ENCODE data around the gene MACROD2.

The MACROD2 gene

DNA sequence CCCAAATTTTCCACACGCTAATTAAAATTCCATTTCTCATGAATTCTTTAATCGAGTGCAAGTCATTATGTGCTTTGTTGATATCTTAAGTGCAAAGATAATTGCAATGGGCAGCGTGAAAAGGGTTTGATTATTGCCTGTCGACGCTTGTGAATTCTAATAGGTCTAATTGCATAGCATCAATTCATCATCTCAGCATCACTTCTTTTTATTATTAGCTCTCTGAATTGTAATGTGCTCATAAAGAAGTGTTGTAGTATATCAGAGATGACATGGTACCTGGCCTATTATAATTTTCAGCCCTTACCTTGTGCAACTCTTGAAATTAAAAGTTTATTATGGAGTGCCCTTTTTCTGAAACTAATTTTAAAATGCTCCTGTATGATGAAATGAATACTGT, 1208.9 kb downstream of the MACROD2 start:
- no peak for DNase-seq

GRCh38 chr20:15205028-15205427, 1209.7 kb downstream of the MACROD2 start:
- no peak for DNase-seq

- DNase-seq = no peak
Measured at GRCh38 chr20:15205719-15206118, 1210.4 kb downstream of the MACROD2 start.

DNA sequence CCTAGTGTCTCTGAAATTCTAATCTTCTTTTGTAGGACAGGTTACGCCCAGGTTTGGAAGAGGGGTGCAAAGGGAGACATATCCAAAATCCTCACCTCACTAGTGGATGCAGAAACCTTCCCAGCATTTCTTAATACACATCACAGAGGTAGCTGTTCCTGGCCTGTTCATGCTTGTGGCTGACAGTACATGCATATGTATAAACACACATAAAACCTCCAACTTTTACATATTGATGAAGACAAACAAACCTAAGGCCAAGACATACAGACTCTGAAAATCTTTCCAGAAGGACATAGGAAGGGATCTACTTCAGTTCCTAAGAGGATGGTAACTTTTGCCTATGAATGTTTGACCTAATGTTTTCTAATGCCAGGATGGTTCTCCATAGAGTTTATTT, 1214.2 kb downstream of the MACROD2 start:
- no peak for DNase-seq

DNA sequence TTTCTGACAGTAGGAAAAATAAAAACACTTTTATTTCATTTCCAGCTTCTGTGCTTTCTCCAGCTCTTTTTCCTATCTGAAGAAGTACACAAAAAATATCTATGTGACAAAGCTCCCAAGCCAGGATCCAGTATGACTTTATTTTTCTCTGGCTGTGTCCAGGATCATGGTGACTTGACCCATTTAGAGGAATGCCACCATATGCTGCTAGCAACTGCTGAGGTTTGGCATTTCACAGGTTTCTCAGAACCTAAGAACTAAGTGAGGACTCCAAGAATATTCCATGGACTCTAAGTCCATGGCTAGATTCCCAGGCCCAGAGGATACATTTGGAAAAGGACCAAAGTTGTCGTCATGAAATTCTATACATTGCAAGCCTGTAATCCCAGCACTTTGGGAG, 1218.7 kb downstream of the MACROD2 start:
- no peak for DNase-seq

- no peak for DNase-seq
Measured at GRCh38 chr20:15220009-15220656, 1224.8 kb downstream of the MACROD2 start.

GRCh38 chr20:15220778-15221565, 1225.7 kb downstream of the MACROD2 start:
- DNase-seq = no peak

DNA sequence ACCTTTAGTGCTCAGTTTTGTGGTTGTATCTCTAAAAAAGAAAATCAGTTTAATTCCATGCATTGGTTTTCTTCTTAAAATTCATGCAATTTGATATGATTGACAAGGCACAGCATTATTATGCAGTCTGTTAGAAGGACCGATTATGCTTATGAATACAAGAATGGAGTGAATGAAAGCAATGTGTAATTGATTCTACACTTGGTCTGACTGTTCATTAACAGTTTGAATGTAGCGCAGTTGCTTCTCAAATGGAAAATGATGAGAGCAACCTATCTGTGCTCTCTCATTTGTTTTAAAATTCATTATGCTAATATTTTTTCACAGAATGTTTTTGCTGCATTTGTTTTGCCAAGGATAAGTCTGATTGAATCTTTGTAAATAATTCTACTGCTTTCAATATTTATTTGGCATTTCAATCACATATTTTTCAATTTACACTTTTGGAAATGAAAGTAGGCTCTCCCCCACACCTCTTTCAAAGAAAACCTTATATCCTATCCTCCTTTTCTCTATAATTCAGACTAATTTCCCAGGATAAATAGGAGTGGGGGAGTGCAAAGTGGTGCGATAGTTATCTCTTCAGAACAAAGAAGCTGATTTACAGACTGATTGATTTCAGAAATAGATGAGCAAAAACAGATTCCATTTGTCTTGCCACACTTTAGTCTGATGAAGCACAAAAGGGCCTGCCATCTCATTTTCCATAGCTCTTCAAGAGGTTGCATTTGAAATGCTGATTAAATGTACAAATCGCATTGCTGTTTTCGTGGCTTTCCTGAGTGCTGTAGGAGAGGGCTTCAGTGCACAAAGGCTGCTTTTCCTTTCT, 1227.4 kb downstream of the MACROD2 start:
- DNase-seq = no peak

- no peak for DNase-seq
Measured at GRCh38 chr20:15224199-15224598, 1228.9 kb downstream of the MACROD2 start.

- DNase-seq = no peak
Measured at GRCh38 chr20:15227102-15227501, 1231.8 kb downstream of the MACROD2 start.

DNA sequence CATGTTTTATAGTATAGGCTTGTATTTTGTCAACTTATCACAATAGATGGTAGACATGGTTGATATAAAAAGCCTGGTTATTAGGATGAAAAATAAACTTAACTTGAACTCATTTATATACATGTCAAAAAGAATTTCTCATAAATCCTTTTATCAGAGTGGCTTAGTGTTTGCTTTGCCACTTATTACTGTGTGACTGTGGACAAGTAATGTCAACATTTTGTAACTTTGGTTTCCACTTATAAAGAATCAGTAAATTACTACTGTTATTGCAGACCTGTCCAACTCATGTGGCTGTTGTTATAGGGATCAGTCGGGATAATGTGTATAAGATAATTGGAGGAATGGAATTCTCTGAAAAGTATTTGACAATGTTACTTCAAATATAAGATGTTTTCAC, 1236.9 kb downstream of the MACROD2 start:
- DNase-seq = no peak

GRCh38 chr20:15235471-15236198, 1240.3 kb downstream of the MACROD2 start:
- no peak for DNase-seq

GRCh38 chr20:15236812-15237211, 1241.5 kb downstream of the MACROD2 start:
- peak; percentile 18 for DNase-seq

- no peak for DNase-seq
Measured at GRCh38 chr20:15239542-15240206, 1244.4 kb downstream of the MACROD2 start.

DNA sequence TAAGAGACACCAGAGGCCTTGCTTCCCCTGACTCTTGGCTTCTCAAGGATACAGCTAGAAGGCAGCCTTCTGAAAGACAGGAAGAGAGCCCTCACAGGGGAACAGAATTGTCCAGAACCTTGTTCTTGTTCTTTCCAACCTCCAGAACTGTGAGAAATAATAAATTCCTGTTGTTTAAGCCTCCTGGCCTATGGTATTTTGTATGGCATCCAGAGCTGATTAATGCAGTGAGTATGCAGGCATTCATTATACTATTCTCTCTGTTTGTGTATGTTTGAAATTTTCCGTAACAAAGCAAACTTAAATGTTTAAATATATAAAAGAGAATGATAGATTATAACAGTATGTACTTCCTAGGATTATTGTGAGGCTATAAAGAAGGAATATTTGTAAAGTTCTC, 1245.5 kb downstream of the MACROD2 start:
- DNase-seq = no peak

DNA sequence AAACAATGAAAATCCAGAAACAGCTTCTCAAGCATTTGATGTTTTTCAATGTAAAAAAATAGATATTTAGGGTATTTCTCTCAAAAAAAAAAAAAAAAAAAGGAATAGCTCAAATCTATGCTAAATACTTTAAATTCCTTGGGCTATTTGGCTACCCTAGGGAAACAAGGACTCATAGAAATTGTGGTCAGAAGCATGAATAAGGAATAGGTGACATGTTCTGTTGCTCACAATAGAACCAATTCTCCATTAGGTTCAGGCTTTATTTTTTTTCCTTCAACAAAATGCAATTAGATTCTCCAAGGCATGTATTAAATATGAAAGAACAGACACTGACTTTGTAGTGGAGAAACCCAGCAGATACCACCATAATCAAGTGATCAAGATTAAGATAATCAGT, 1246.4 kb downstream of the MACROD2 start:
- no peak for DNase-seq

DNA sequence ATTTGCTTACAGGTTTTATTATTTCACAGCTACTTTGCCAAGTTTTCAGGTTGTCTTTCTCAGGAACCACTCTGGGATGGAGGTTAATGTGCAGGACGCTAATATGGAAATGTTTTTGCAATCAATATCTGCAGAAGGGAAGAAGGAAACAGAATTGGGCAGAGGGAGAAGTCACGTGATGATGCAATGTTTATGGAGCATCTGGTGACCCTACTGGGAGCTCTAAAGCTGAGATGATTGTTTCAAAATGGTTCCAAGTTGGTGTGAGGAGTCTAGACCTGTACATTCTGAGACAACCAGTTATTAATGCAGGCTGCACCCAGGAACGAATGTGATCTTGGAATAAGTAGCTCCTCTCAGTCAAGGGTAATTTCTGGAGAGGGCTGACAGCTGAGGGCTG, 1247.5 kb downstream of the MACROD2 start:
- no peak for DNase-seq

GRCh38 chr20:15245896-15246295, 1250.6 kb downstream of the MACROD2 start:
- DNase-seq = no peak

GRCh38 chr20:15248618-15249395, 1253.5 kb downstream of the MACROD2 start:
- no peak for DNase-seq

DNA sequence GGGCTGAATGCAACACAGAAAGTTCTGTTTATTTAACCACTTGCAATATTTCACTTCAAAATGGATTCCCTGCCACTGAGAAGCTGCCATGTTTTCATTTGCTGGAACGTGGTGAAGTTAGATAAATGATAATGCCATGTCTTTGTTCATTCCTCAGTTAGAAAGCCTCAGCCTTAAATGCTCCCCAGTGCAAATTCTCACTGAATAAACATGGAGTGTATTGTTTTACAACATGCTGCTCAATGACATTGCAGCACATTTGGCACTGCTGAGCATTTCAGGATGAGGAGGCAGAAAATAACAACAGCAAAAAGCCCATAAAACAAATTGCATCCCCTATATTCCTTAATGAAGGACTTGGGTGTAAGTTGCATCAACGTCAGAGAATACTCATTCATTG, 1255.9 kb downstream of the MACROD2 start:
- no peak for DNase-seq

GRCh38 chr20:15252304-15252703, 1257.0 kb downstream of the MACROD2 start:
- DNase-seq = no peak

- DNase-seq = no peak
Measured at GRCh38 chr20:15253431-15253830, 1258.1 kb downstream of the MACROD2 start.
